ENCODE measurements around the gene TTC33.
"Not testable (repeated sequence)": the region's sequence is repeated elsewhere in the genome, so short reads cannot be mapped to it uniquely, and the experiment has no call there.

The TTC33 gene

GRCh38 chr5:40656766-40657165 is 99.0 kb downstream of the TTC33 start:
- no peak overlapping the region for H3K9ac ChIP-seq
- H3K36me3 ChIP-seq (ENCODE audit: insufficient read depth), result no peaks in the 10 kb centered on the region
- H3K4me2 ChIP-seq, result no peak overlapping the region
- no peak overlapping the region for H3K4me3 ChIP-seq (IDR thresholded peaks at IDR 0.05; ENCODE audit: insufficient read depth, low read depth, low read length)
- H3K4me1 ChIP-seq (ENCODE audit: low read depth, poor library complexity, severe bottlenecking), result peaks cover 33% of the 10 kb centered on the region
- no peaks in the 10 kb centered on the region for H4K20me1 ChIP-seq (ENCODE audit: insufficient read depth)
- H3K79me2 ChIP-seq (ENCODE audit: insufficient read depth, low read depth), result no peaks in the 10 kb centered on the region
- no peak for TF ChIP-seq CTCF (conservative IDR thresholded peaks at IDR 0.05; ENCODE audit: low read depth, low read length)
- no peaks in the 10 kb centered on the region for H3K27me3 ChIP-seq (ENCODE audit: insufficient read depth, low read depth)
- H3K27ac ChIP-seq, result no peak overlapping the region
- no peak overlapping the region for H2AFZ ChIP-seq (ENCODE audit: low read depth)

- peaks cover 33% of the 10 kb centered on the region for H3K4me1 ChIP-seq (ENCODE audit: low read depth, poor library complexity, severe bottlenecking)
- H2AFZ ChIP-seq (ENCODE audit: low read depth); H3K9ac ChIP-seq; H3K4me2 ChIP-seq; H3K27ac ChIP-seq; H3K27me3 ChIP-seq (ENCODE audit: insufficient read depth, low read depth); H3K36me3 ChIP-seq (ENCODE audit: insufficient read depth); H3K4me3 ChIP-seq (IDR thresholded peaks at IDR 0.05; ENCODE audit: insufficient read depth, low read depth, low read length); H3K79me2 ChIP-seq (ENCODE audit: insufficient read depth, low read depth); H4K20me1 ChIP-seq (ENCODE audit: insufficient read depth): not testable (repeated sequence)
Observed at GRCh38 chr5:40656091-40656490, 99.7 kb downstream of the TTC33 start.

- H3K4me2 ChIP-seq, result no peak overlapping the region
- no peaks in the 10 kb centered on the region for H4K20me1 ChIP-seq (ENCODE audit: insufficient read depth)
- TF ChIP-seq CTCF (conservative IDR thresholded peaks at IDR 0.05; ENCODE audit: low read depth, low read length), result no peak
- H2AFZ ChIP-seq (ENCODE audit: low read depth), result no peak overlapping the region
- no peak overlapping the region for H3K4me3 ChIP-seq (IDR thresholded peaks at IDR 0.05; ENCODE audit: insufficient read depth, low read depth, low read length)
- no peaks in the 10 kb centered on the region for H3K36me3 ChIP-seq (ENCODE audit: insufficient read depth)
- H3K27me3 ChIP-seq (ENCODE audit: insufficient read depth, low read depth), result no peaks in the 10 kb centered on the region
- no peak overlapping the region for H3K27ac ChIP-seq
- no peaks in the 10 kb centered on the region for H3K79me2 ChIP-seq (ENCODE audit: insufficient read depth, low read depth)
- H3K9ac ChIP-seq, result no peak overlapping the region
- peaks cover 33% of the 10 kb centered on the region for H3K4me1 ChIP-seq (ENCODE audit: low read depth, poor library complexity, severe bottlenecking)
Observed at GRCh38 chr5:40655138-40655537, 100.6 kb downstream of the TTC33 start.

GRCh38 chr5:40654377-40654991 is 101.3 kb downstream of the TTC33 start:
- no peaks in the 10 kb centered on the region for H3K27me3 ChIP-seq (ENCODE audit: insufficient read depth, low read depth)
- no peak overlapping the region for H3K27ac ChIP-seq
- no peaks in the 10 kb centered on the region for H3K36me3 ChIP-seq (ENCODE audit: insufficient read depth)
- H3K4me2 ChIP-seq, result peak overlapping the region; percentile 18; the same call in 1 of the 2 replicates
- peaks cover 39% of the 10 kb centered on the region for H3K4me1 ChIP-seq (ENCODE audit: low read depth, poor library complexity, severe bottlenecking)
- H3K4me3 ChIP-seq (IDR thresholded peaks at IDR 0.05; ENCODE audit: insufficient read depth, low read depth, low read length), result no peak overlapping the region
- H3K9ac ChIP-seq, result no peak overlapping the region
- no peak overlapping the region for H2AFZ ChIP-seq (ENCODE audit: low read depth)
- no peak for TF ChIP-seq CTCF (conservative IDR thresholded peaks at IDR 0.05; ENCODE audit: low read depth, low read length)
- H4K20me1 ChIP-seq (ENCODE audit: insufficient read depth), result no peaks in the 10 kb centered on the region
- no peaks in the 10 kb centered on the region for H3K79me2 ChIP-seq (ENCODE audit: insufficient read depth, low read depth)

GRCh38 chr5:40653221-40654022 is 102.3 kb downstream of the TTC33 start:
- Histone ChIP-seq H3K27me3 (ENCODE audit: insufficient read depth, low read depth) (no peaks in the 10 kb centered on the region), H3K9ac (no peak overlapping the region), H4K20me1 (ENCODE audit: insufficient read depth) (no peaks in the 10 kb centered on the region), H3K4me2 (peak overlapping the region; percentile 18), H2AFZ (ENCODE audit: low read depth) (peak overlapping the region; percentile 34; the same call in 1 of the 2 replicates), H3K4me1 (ENCODE audit: low read depth, poor library complexity, severe bottlenecking) (peaks cover 39% of the 10 kb centered on the region), H3K4me3 (IDR thresholded peaks at IDR 0.05; ENCODE audit: insufficient read depth, low read depth, low read length) (no peak overlapping the region), H3K79me2 (ENCODE audit: insufficient read depth, low read depth) (no peaks in the 10 kb centered on the region), H3K36me3 (ENCODE audit: insufficient read depth) (no peaks in the 10 kb centered on the region), H3K27ac (no peak overlapping the region)
- TF ChIP-seq CTCF (conservative IDR thresholded peaks at IDR 0.05; ENCODE audit: low read depth, low read length), result no peak

All from KMS-11 (cell line).